ENCODE results near the gene LRAT. TPM values are rescaled to one million over a fixed set of nuclear protein-coding genes. Genes with fewer than 3 reads are reported as not detected.

The LRAT gene
- total and polyA plus RNA-seq, 10 of the 15 experiments (the other 5 are each of a cell fraction or from before 2014, with no cell fraction given): 0.07 to 0.08 TPM; not detected in 8

DNA sequence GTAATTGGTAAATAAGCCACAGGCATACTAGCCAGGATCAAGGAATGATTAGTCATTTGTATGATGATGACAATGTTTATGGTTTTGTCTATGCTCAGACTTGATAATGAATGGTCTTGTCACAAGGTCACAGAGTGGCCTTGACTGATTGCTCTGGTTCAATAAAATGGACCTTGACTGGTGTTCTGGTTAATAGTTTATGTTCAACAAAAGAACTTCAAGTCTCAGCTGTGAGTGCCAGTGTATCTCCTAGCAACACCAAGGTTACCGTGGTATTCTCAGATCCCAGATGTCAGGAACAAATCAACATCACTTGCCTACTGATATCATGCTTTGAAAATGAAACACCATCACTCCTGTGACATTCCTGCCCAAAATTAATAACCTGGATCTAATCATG lies 16.3 kb upstream of the LRAT start:
- Histone ChIP-seq H3K9me3 (replicated peaks; ENCODE audit: control insufficient read depth, insufficient read depth, low read length) (no peaks in the 10 kb centered on the region), H3K36me3 (ENCODE audit: control insufficient read depth in 2 of 2, insufficient read depth in 2 of 2, low read length in 1 of 2) (no peaks in the 10 kb centered on the region), H3K9ac (ENCODE audit: control insufficient read depth, insufficient read depth, low read length) (no peak overlapping the region), H2AFZ (ENCODE audit: control insufficient read depth, low read depth, low read length) (no peak overlapping the region), H3K79me2 (ENCODE audit: control insufficient read depth, insufficient read depth, low read length) (no peaks in the 10 kb centered on the region), H3K4me1 (ENCODE audit: control insufficient read depth, insufficient read depth, low read length) (no peaks in the 10 kb centered on the region), H4K20me1 (ENCODE audit: control insufficient read depth, insufficient read depth) (no peaks in the 10 kb centered on the region), H3K27me3 (replicated peaks in 1 of 2; ENCODE audit: control insufficient read depth in 2 of 2, insufficient read depth in 2 of 2, low read length in 1 of 2) (no peaks in the 10 kb centered on the region), H3K4me3 (no peak overlapping the region), H3K27ac (ENCODE audit: control insufficient read depth, insufficient read depth) (no peak overlapping the region), H3K4me2 (ENCODE audit: control insufficient read depth, insufficient read depth) (no peak overlapping the region)
- ATAC-seq: no peak
- no peak for TF ChIP-seq SMAD5 (IDR thresholded peaks at IDR 0.05; ENCODE audit: low read depth)
- TF ChIP-seq GATAD2B (conservative IDR thresholded peaks at IDR 0.05; ENCODE audit: low read depth): no peak
- no peak for TF ChIP-seq SMARCA5 (IDR thresholded peaks at IDR 0.05)
- intact Hi-C loops (cut with micrococcal nuclease; ENCODE audit: unreplicated experiment) (no loop called here), in situ Hi-C loops (cut with MboI) (no loop called here)
- ChIA-PET CTCF (no interaction called here), POLR2A (no interaction called here), RAD21 (ENCODE audit: unreplicated experiment) (no interaction called here), SMC1A (ENCODE audit: uncharacterized antibody, unreplicated experiment) (no interaction called here)
- no TSS peak for BruUV-seq (replicated peaks)
- FAIRE-seq: no peak
- DNase-seq (ENCODE audit: low read depth, low spot score): no peak
- 32% methylated on average over 1 of the region's 1 CpG for WGBS (ENCODE audit: insufficient coverage, insufficient replicate concordance, low lambda C conversion rate, missing lambda C conversion rate)

DNA sequence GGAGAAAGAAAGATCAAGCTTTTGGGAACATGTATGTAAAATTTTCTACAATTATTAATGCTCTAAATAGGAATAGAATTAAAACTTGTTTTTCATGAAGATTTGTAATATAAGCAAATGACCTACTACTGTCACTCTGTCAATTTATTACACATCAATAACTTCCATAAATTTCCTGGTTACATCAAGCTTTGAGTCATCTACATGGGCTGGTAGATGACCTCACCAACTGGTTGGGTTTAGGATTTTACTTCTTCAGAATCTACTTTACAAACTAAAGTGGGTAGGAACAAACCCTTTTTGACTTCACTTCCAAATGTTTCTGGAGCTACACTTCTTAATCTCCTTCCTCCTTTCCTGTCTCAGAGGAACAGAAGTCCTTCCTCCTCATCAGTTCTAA lies 12.0 kb upstream of the LRAT start:
- intact Hi-C loops (cut with micrococcal nuclease; ENCODE audit: unreplicated experiment) (no loop called here), in situ Hi-C loops (cut with MboI) (no loop called here)
- no peak overlapping the region for H3K9ac ChIP-seq (ENCODE audit: control insufficient read depth, insufficient read depth, low read length)
- DNase-seq (ENCODE audit: low read depth, low spot score) (no peak), FAIRE-seq (no peak), ATAC-seq (no peak)
- no TSS peak for BruUV-seq (replicated peaks)
- no peaks in the 10 kb centered on the region for H4K20me1 ChIP-seq (ENCODE audit: control insufficient read depth, insufficient read depth)
- H3K27ac ChIP-seq (ENCODE audit: control insufficient read depth, insufficient read depth): no peak overlapping the region
- POLR2A ChIA-PET: no interaction called here
- RAD21 ChIA-PET (ENCODE audit: unreplicated experiment): no interaction called here
- H3K4me2 ChIP-seq (ENCODE audit: control insufficient read depth, insufficient read depth): no peak overlapping the region
- H3K9me3 ChIP-seq (replicated peaks; ENCODE audit: control insufficient read depth, insufficient read depth, low read length): no peaks in the 10 kb centered on the region
- H2AFZ ChIP-seq (ENCODE audit: control insufficient read depth, low read depth, low read length): no peak overlapping the region
- no peaks in the 10 kb centered on the region for H3K36me3 ChIP-seq (ENCODE audit: control insufficient read depth in 2 of 2, insufficient read depth in 2 of 2, low read length in 1 of 2)
- no peaks in the 10 kb centered on the region for H3K27me3 ChIP-seq (replicated peaks in 1 of 2; ENCODE audit: control insufficient read depth in 2 of 2, insufficient read depth in 2 of 2, low read length in 1 of 2)
- TF ChIP-seq NFYB (IDR thresholded peaks at IDR 0.05; ENCODE audit: insufficient read depth, low read depth, low read length) (no peak), JUND (IDR thresholded peaks at IDR 0.05; ENCODE audit: low read depth, low read length) (no peak), TARDBP (IDR thresholded peaks at IDR 0.05; ENCODE audit: borderline replicate concordance) (no peak), BCL11A (IDR thresholded peaks at IDR 0.05; ENCODE audit: low read depth, low read length) (no peak), TAF1 (IDR thresholded peaks at IDR 0.05; ENCODE audit: borderline replicate concordance, low read depth, low read length) (no peak), ZZZ3 (IDR thresholded peaks at IDR 0.05; ENCODE audit: control insufficient read depth, insufficient read length, low read depth) (no peak), SREBF2 (IDR thresholded peaks at IDR 0.05; ENCODE audit: low read length) (no peak), POU2F2 (IDR thresholded peaks at IDR 0.05; ENCODE audit: borderline replicate concordance, low read depth, low read length) (no peak), GABPA (IDR thresholded peaks at IDR 0.05; ENCODE audit: low read depth) (no peak)
- TF ChIP-seq, protein P1, sequence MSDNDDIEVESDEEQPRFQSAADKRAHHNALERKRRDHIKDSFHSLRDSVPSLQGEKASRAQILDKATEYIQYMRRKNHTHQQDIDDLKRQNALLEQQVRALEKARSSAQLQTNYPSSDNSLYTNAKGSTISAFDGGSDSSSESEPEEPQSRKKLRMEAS (IDR thresholded peaks at IDR 0.05; ENCODE audit: low read depth, low read length): no peak
- CTCF ChIA-PET: interaction anchor here (0.6 kb wide), 1 partner anchor 74 kb away, joined by 4 read pairs; no protein-coding TSS in a partner anchor
- no peaks in the 10 kb centered on the region for H3K4me1 ChIP-seq (ENCODE audit: control insufficient read depth, insufficient read depth, low read length)
- H3K79me2 ChIP-seq (ENCODE audit: control insufficient read depth, insufficient read depth, low read length): no peaks in the 10 kb centered on the region
- H3K4me3 ChIP-seq: no peak overlapping the region
- SMC1A ChIA-PET (ENCODE audit: uncharacterized antibody, unreplicated experiment): no interaction called here

Data from GM12878 (cell line).